Measurements from ENCODE around the gene FBLN2.
A peak's percentile ranks its signal among the peaks of the same experiment; 100 is the strongest.

Gene FBLN2

GRCh38 chr3:13574798-13575451, 26.0 kb downstream of the FBLN2 start:
- peak overlapping the region; percentile 57 for H3K4me2 ChIP-seq
- TF ChIP-seq, protein P1, sequence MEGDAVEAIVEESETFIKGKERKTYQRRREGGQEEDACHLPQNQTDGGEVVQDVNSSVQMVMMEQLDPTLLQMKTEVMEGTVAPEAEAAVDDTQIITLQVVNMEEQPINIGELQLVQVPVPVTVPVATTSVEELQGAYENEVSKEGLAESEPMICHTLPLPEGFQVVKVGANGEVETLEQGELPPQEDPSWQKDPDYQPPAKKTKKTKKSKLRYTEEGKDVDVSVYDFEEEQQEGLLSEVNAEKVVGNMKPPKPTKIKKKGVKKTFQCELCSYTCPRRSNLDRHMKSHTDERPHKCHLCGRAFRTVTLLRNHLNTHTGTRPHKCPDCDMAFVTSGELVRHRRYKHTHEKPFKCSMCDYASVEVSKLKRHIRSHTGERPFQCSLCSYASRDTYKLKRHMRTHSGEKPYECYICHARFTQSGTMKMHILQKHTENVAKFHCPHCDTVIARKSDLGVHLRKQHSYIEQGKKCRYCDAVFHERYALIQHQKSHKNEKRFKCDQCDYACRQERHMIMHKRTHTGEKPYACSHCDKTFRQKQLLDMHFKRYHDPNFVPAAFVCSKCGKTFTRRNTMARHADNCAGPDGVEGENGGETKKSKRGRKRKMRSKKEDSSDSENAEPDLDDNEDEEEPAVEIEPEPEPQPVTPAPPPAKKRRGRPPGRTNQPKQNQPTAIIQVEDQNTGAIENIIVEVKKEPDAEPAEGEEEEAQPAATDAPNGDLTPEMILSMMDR (conservative IDR thresholded peaks at IDR 0.05; ENCODE audit: low read depth, low read length) = no peak
- no peaks in the 10 kb centered on the region for H3K79me2 ChIP-seq (ENCODE audit: insufficient read depth, low read depth)
- H3K27ac ChIP-seq = peak overlapping the region; percentile 99
- H3K36me3 ChIP-seq (ENCODE audit: insufficient read depth) = no peaks in the 10 kb centered on the region
- peak overlapping the region; percentile 88 for H3K9ac ChIP-seq
- H3K27me3 ChIP-seq (ENCODE audit: insufficient read depth, low read depth) = no peaks in the 10 kb centered on the region
- H2AFZ ChIP-seq (ENCODE audit: low read depth) = peak overlapping the region; percentile 44; the same call in 1 of the 2 replicates
- H4K20me1 ChIP-seq (ENCODE audit: insufficient read depth) = no peaks in the 10 kb centered on the region
- H3K4me3 ChIP-seq (IDR thresholded peaks at IDR 0.05; ENCODE audit: insufficient read depth, low read depth, low read length) = no peak overlapping the region
- peaks cover 58% of the 10 kb centered on the region for H3K4me1 ChIP-seq (ENCODE audit: low read depth, poor library complexity, severe bottlenecking)

DNA sequence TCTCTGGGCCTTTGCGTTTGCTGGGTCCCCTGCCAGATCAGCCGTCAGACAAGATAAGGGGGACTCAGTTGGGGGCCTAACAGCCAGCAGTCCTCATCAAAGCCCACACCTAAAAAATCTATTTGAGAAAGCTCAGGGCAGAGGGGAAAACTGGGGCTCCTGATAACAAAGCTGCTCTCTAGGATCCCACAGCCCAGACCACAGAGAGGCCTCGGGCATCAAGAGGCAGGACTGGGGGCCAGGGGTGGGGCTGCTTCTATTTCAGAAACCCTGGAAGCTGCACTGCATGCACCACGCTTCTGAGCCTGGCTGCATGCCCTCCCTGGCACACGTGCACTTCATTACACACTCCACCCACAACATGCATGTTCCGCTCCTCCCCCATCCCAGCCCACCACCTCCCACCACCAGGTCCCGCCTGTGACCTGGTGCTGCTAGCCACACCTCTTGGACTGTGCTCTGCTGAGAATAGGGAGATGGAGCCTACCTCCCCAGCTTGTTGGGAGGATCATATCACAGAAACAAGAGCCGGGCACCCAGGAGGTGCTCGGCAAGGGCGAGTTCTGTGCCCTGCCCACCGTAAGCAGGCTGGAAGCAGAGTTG, 26.6 kb downstream of the FBLN2 start:
- Histone ChIP-seq H3K4me2 (peak overlapping the region; percentile 57), H3K4me1 (ENCODE audit: low read depth, poor library complexity, severe bottlenecking) (peaks cover 64% of the 10 kb centered on the region), H3K9ac (peak overlapping the region; percentile 88)

DNA sequence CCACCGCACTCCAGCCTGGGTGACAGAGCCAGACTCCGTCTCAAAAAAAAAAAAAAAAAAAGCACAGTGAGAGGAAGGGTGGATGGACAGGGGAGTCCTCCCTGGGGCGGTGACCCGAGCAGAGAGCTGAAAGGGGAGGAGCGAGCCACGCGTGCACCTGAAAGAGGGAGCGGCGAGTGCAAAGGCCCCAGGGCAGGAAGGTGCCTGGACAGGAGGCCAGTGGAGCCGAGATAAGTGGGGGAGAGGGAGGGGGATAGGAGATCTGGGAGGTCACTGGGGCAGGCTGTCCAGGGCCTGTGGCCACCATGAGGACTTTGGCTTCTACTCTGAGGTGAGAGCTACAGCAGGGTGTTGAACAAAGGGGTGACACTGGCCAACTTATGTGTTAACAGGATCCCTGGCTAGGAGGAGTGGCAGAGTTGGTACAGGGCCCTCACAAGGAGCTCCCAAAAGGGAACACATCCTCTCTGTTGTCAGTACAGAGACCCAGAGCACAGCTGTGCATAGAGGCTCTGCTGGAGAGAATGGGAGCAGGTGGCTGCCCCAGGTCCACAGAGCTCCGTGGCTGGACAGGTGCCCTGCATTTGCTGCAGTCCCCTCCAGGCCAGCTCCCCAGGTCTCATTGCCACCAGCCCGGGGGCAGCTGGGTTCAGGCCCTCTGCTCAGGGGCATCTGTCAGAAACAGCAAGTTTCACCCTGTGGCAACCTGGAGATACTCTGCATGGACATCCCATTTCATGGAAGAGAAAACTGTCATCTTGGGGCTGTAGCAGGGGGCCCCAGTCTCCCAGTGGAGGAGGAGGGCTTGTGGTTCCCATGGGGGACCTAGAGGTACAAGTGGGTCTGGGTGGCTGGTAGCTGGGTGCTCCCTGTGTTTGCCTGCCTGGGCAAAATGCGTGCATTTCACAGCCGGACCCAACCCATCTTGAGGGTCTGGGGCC, 28.5 kb downstream of the FBLN2 start:
- H3K4me3 ChIP-seq (IDR thresholded peaks at IDR 0.05; ENCODE audit: insufficient read depth, low read depth, low read length) = no peak overlapping the region
- TF ChIP-seq, protein P1 (conservative IDR thresholded peaks at IDR 0.05; ENCODE audit: low read depth, low read length) = no peak
- H3K27me3 ChIP-seq (ENCODE audit: insufficient read depth, low read depth) = no peaks in the 10 kb centered on the region
- no peaks in the 10 kb centered on the region for H4K20me1 ChIP-seq (ENCODE audit: insufficient read depth)
- H2AFZ ChIP-seq (ENCODE audit: low read depth) = no peak overlapping the region
- peaks cover 81% of the 10 kb centered on the region for H3K4me1 ChIP-seq (ENCODE audit: low read depth, poor library complexity, severe bottlenecking)
- H3K36me3 ChIP-seq (ENCODE audit: insufficient read depth) = no peaks in the 10 kb centered on the region
- H3K79me2 ChIP-seq (ENCODE audit: insufficient read depth, low read depth) = no peaks in the 10 kb centered on the region
- no peak overlapping the region for H3K4me2 ChIP-seq
- H3K27ac ChIP-seq = no peak overlapping the region
- no peak overlapping the region for H3K9ac ChIP-seq

More for the DNA sequence above, 26.6 kb downstream of the FBLN2 start:
- H3K79me2 ChIP-seq (ENCODE audit: insufficient read depth, low read depth) = no peaks in the 10 kb centered on the region
- no peaks in the 10 kb centered on the region for H3K27me3 ChIP-seq (ENCODE audit: insufficient read depth, low read depth)
- H3K4me3 ChIP-seq (IDR thresholded peaks at IDR 0.05; ENCODE audit: insufficient read depth, low read depth, low read length) = no peak overlapping the region
- peak overlapping the region; percentile 44; the same call in 1 of the 2 replicates for H2AFZ ChIP-seq (ENCODE audit: low read depth)
- TF ChIP-seq, protein P1 (conservative IDR thresholded peaks at IDR 0.05; ENCODE audit: low read depth, low read length) = no peak
- peak overlapping the region; percentile 99 for H3K27ac ChIP-seq
- no peaks in the 10 kb centered on the region for H4K20me1 ChIP-seq (ENCODE audit: insufficient read depth)
- H3K36me3 ChIP-seq (ENCODE audit: insufficient read depth) = no peaks in the 10 kb centered on the region

- no peaks in the 10 kb centered on the region for H3K79me2 ChIP-seq (ENCODE audit: insufficient read depth, low read depth)
- no peaks in the 10 kb centered on the region for H3K27me3 ChIP-seq (ENCODE audit: insufficient read depth, low read depth)
- no peak overlapping the region for H3K4me3 ChIP-seq (IDR thresholded peaks at IDR 0.05; ENCODE audit: insufficient read depth, low read depth, low read length)
- H3K27ac ChIP-seq = no peak overlapping the region
- TF ChIP-seq, protein P1 (conservative IDR thresholded peaks at IDR 0.05; ENCODE audit: low read depth, low read length) = no peak
- no peaks in the 10 kb centered on the region for H4K20me1 ChIP-seq (ENCODE audit: insufficient read depth)
- no peak overlapping the region for H2AFZ ChIP-seq (ENCODE audit: low read depth)
- H3K9ac ChIP-seq = no peak overlapping the region
- peaks cover 79% of the 10 kb centered on the region for H3K4me1 ChIP-seq (ENCODE audit: low read depth, poor library complexity, severe bottlenecking)
- no peak overlapping the region for H3K4me2 ChIP-seq
- H3K36me3 ChIP-seq (ENCODE audit: insufficient read depth) = no peaks in the 10 kb centered on the region
Measured at GRCh38 chr3:13578251-13578650, 29.3 kb downstream of the FBLN2 start.
